Keratinocyte (primary cell): ENCODE data around the gene NSUN3. TPM values are rescaled to one million over a fixed set of nuclear protein-coding genes. Genes with fewer than 3 reads are reported as not detected.

Experiments used
- DNase-seq: peaks from one replicate; pipeline ENCODE4 v3.0.0-alpha.2; 2011; ENCODE audit warnings: low read depth, missing footprints, low spot score
- FAIRE-seq: peaks from 2 replicates; lab custom pipeline; 2011; peaks lifted over from hg19 to GRCh38; lab: Jason Lieb, UNC
- H2AFZ ChIP-seq: 2 replicates; pipeline ENCODE4 v1.6.0; 2012; ENCODE audit warnings: low read length, control low read depth, inconsistent platforms; ENCODE audit not compliant: control insufficient read depth
- H3K27ac ChIP-seq: 2 replicates; pipeline ENCODE4 v1.5.1; 2011; ENCODE audit warnings: low read length; ENCODE audit not compliant: control insufficient read depth, insufficient read depth
- H3K27me3 ChIP-seq: 3 replicates; pipeline ENCODE4 v1.6.0; 2011; ENCODE audit warnings: low read length; ENCODE audit not compliant: control insufficient read depth, insufficient read depth; ENCODE audit errors: extremely low read depth
- H3K36me3 ChIP-seq, 2 experiments: 2 replicates in 1 of 2; 3 replicates in 1 of 2; pipeline ENCODE4 v1.5.1; 2011; ENCODE audit warnings: low read length in 2 of 2, mild to moderate bottlenecking in 1 of 2; ENCODE audit not compliant: control insufficient read depth in 2 of 2, insufficient read depth in 2 of 2; ENCODE audit errors: extremely low read depth in 1 of 2
- H3K4me1 ChIP-seq: 3 replicates; pipeline ENCODE4 v1.5.1; 2011; ENCODE audit warnings: low read length; ENCODE audit not compliant: control insufficient read depth, insufficient read depth; ENCODE audit errors: extremely low read depth
- H3K4me2 ChIP-seq: 3 replicates; pipeline ENCODE4 v1.6.0; 2011; ENCODE audit warnings: low read depth, low read length; ENCODE audit not compliant: control insufficient read depth, insufficient read depth; ENCODE audit errors: extremely low read depth
- H3K4me3 ChIP-seq, 3 experiments: fragments of 200-600 bp in 1 of 3; sonication (generic) in 1 of 3; 2 replicates in 2 of 3; 3 replicates in 1 of 3; pipeline ENCODE4 v1.5.1; 2011 to 2016; ENCODE audit warnings: low read length in 3 of 3, mild to moderate bottlenecking in 3 of 3, control low read depth in 2 of 3, inconsistent platforms in 1 of 3, low read depth in 1 of 3, mixed read lengths in 1 of 3, mixed run types in 1 of 3, moderate library complexity in 1 of 3; ENCODE audit not compliant: control insufficient read depth in 2 of 3, insufficient read depth in 2 of 3; ENCODE audit errors: extremely low read depth in 1 of 3
- H3K79me2 ChIP-seq: 2 replicates; pipeline ENCODE4 v1.6.0; 2012; ENCODE audit warnings: low read length; ENCODE audit not compliant: control insufficient read depth, insufficient read depth
- H3K9ac ChIP-seq: 3 replicates; pipeline ENCODE4 v1.6.0; 2011; ENCODE audit warnings: low read length; ENCODE audit not compliant: control insufficient read depth, insufficient read depth; ENCODE audit errors: extremely low read depth
- H3K9me1 ChIP-seq: 3 replicates; pipeline ENCODE4 v1.6.0; 2011; ENCODE audit warnings: low read length; ENCODE audit not compliant: control insufficient read depth, insufficient read depth; ENCODE audit errors: extremely low read depth
- H3K9me3 ChIP-seq: 2 replicates; pipeline ENCODE4 v1.5.1; 2012; ENCODE audit warnings: low read depth, low read length; ENCODE audit not compliant: control insufficient read depth
- H4K20me1 ChIP-seq: 3 replicates; pipeline ENCODE4 v1.6.0; 2011; ENCODE audit warnings: low read length; ENCODE audit not compliant: control insufficient read depth, insufficient read depth; ENCODE audit errors: extremely low read depth
- CTCF ChIP-seq, 3 experiments: IDR thresholded peaks in 1 of 3; conservative IDR thresholded peaks in 1 of 3; optimal IDR thresholded peaks in 1 of 3; 2 replicates in 2 of 3; 3 replicates in 1 of 3; pipeline versions ENCODE3 to v1.5.1; 2011; ENCODE audit warnings: low read length in 3 of 3, mild to moderate bottlenecking in 3 of 3, moderate library complexity in 2 of 3, control low read depth in 1 of 3, inconsistent platforms in 1 of 3; ENCODE audit not compliant: insufficient read depth in 2 of 3; ENCODE audit errors: extremely low read depth in 1 of 3
- EZH2 ChIP-seq: IDR thresholded peaks from one replicate; pipeline ENCODE4 v1.6.1; 2012; ENCODE audit warnings: inconsistent platforms, mild to moderate bottlenecking, low read length, moderate library complexity
- dilution Hi-C: fragments of 300-500 bp; cut with MboI; formaldehyde crosslinking; loops from one replicate; pipeline ENCODE4 v1.7.0; 2020; ENCODE audit warnings: low sequenced_read_pairs; ENCODE audit not compliant: extremely low pct_ligation_motif_present
- polyA plus RNA-seq, 5 experiments: library from polyadenylated mRNA; depleted of rRNA in 3 of 5; stranded (reverse) in 3 of 5; stranded (forward) in 1 of 5; unstranded in 1 of 5; fragments of >200 nt; gene quantifications; 1 replicate in 1 of 5; 2 replicates in 3 of 5; 3 replicates in 1 of 5; pipeline versions ENCODE4 v1.2.1 to v1.2.3, GENCODE V29; 2011 to 2012; ENCODE audit warnings: missing spikeins in 2 of 5, low read depth in 1 of 5, low replicate concordance in 1 of 5

Gene NSUN3
- polyA plus RNA-seq, 1 donor (not counting 4 experiments of a cell fraction or from before 2014, with no cell fraction given), result 6.4 TPM

GRCh38 chr3:94089126-94089525 lies 26.3 kb downstream of the NSUN3 start:
- Histone ChIP-seq H3K27ac (no peak overlapping the region), H3K36me3 (no peaks in the 10 kb centered on the region), H2AFZ (no peak overlapping the region), H4K20me1 (no peaks in the 10 kb centered on the region), H3K27me3 (no peaks in the 10 kb centered on the region), H3K9ac (no peak overlapping the region), H3K79me2 (no peaks in the 10 kb centered on the region), H3K9me3 (no peaks in the 10 kb centered on the region), H3K4me1 (no peaks in the 10 kb centered on the region), H3K9me1 (no peaks in the 10 kb centered on the region), H3K4me3 (no peak overlapping the region), H3K4me2 (no peak overlapping the region)
- dilution Hi-C loops, result no loop called here
- no peak for FAIRE-seq
- DNase-seq, result no peak
- TF ChIP-seq CTCF (optimal IDR thresholded peaks at IDR 0.05 in 1 of 3, IDR thresholded peaks at IDR 0.05 in 1 of 3, conservative IDR thresholded peaks at IDR 0.05 in 1 of 3; ENCODE audit: extremely low read depth in 1 of 3, insufficient read depth in 2 of 3, low read length in 3 of 3), result no peak
- TF ChIP-seq EZH2, result no peak

- no peak for DNase-seq
- Histone ChIP-seq H2AFZ (no peak overlapping the region), H3K9me3 (no peaks in the 10 kb centered on the region), H3K4me3 (no peak overlapping the region), H3K4me2 (no peak overlapping the region), H3K27ac (no peak overlapping the region), H4K20me1 (no peaks in the 10 kb centered on the region), H3K27me3 (no peaks in the 10 kb centered on the region), H3K36me3 (peaks cover 0 to 1% of the 10 kb centered on the region in 2 experiments), H3K4me1 (no peaks in the 10 kb centered on the region), H3K79me2 (no peaks in the 10 kb centered on the region), H3K9ac (no peak overlapping the region), H3K9me1 (no peaks in the 10 kb centered on the region)
- dilution Hi-C loops, result no loop called here
- no peak for FAIRE-seq
- TF ChIP-seq EZH2 (no peak), CTCF (optimal IDR thresholded peaks at IDR 0.05 in 1 of 3, IDR thresholded peaks at IDR 0.05 in 1 of 3, conservative IDR thresholded peaks at IDR 0.05 in 1 of 3; ENCODE audit: extremely low read depth in 1 of 3, insufficient read depth in 2 of 3, low read length in 3 of 3) (no peak)
Observed at GRCh38 chr3:94092086-94092485, 29.2 kb downstream of the NSUN3 start.
